GM23338 (cell line): ENCODE measurements around the gene DDB1. TPM values are rescaled to one million over a fixed set of nuclear protein-coding genes. Genes with fewer than 3 reads are reported as not detected.

Source experiments
- ATAC-seq: fragments of 200-7000 bp; cut with Tn5 transposase; 3 replicates; pipeline ENCODE4 v1.9.1; 2020
- DNase-seq: peaks from one replicate; pipeline ENCODE4 v3.0.0-alpha.2; 2015; ENCODE audit warnings: low spot score
- H2AFZ ChIP-seq: fragments of 200-600 bp; sonication (generic); 2 replicates; pipeline ENCODE4 v1.8.0; 2016; ENCODE audit warnings: antibody characterized with exemption, mild to moderate bottlenecking, moderate library complexity
- H3F3A ChIP-seq: fragments of 200-600 bp; sonication (generic); replicated peaks from 2 replicates; pipeline ENCODE4 v1.8.0; 2017; ENCODE audit warnings: antibody characterized with exemption, mixed run types, low read depth
- H3K27ac ChIP-seq: fragments of 200-600 bp; sonication (generic); 2 replicates; pipeline ENCODE4 v1.6.1; 2016; ENCODE audit warnings: low read depth
- H3K27me3 ChIP-seq: fragments of 200-600 bp; sonication (generic); 2 replicates; pipeline ENCODE4 v1.8.0; 2016; ENCODE audit warnings: mild to moderate bottlenecking, mixed run types, moderate library complexity; ENCODE audit not compliant: insufficient read depth
- H3K36me3 ChIP-seq: fragments of 200-600 bp; sonication (generic); 2 replicates; pipeline ENCODE4 v1.8.0; 2016; ENCODE audit warnings: mild to moderate bottlenecking; ENCODE audit not compliant: insufficient read depth
- H3K4me1 ChIP-seq: fragments of 200-600 bp; sonication (generic); 2 replicates; pipeline ENCODE4 v1.8.0; 2016; ENCODE audit warnings: mild to moderate bottlenecking, moderate library complexity; ENCODE audit not compliant: insufficient read depth
- H3K4me2 ChIP-seq: fragments of 200-600 bp; sonication (generic); 2 replicates; pipeline ENCODE4 v1.7.1; 2017; ENCODE audit warnings: mixed run types
- H3K4me3 ChIP-seq: fragments of 200-600 bp; sonication (generic); 2 replicates; pipeline ENCODE4 v1.6.1; 2016; ENCODE audit warnings: mixed run types
- H3K79me2 ChIP-seq: fragments of 200-600 bp; sonication (generic); replicated peaks from 2 replicates; pipeline ENCODE4 v1.8.0; 2017; ENCODE audit warnings: mild to moderate bottlenecking; ENCODE audit not compliant: insufficient read depth
- H3K9me2 ChIP-seq: fragments of 200-600 bp; sonication (generic); 2 replicates; pipeline ENCODE4 v1.8.0; 2017; ENCODE audit not compliant: insufficient read depth
- H4K20me1 ChIP-seq: fragments of 200-600 bp; sonication (generic); replicated peaks from 2 replicates; pipeline ENCODE4 v1.8.0; 2017; ENCODE audit warnings: mild to moderate bottlenecking; ENCODE audit not compliant: insufficient read depth
- H3K27ac Mint-ChIP-seq: 2 replicates; pipeline ENCODE4 v1.8.0; 2020; ENCODE audit warnings: inconsistent platforms, mild to moderate bottlenecking, moderate library complexity, mixed read lengths
- H3K27me3 Mint-ChIP-seq: 3 replicates; pipeline ENCODE4 v1.8.0; 2022; ENCODE audit warnings: low read depth, mild to moderate bottlenecking, moderate library complexity, mixed read lengths, inconsistent platforms; ENCODE audit not compliant: insufficient read depth, poor library complexity
- H3K36me3 Mint-ChIP-seq: 3 replicates; pipeline ENCODE4 v1.8.0; 2021; ENCODE audit warnings: low read depth, mild to moderate bottlenecking, inconsistent platforms, moderate library complexity, mixed read lengths
- H3K4me1 Mint-ChIP-seq: 3 replicates; pipeline ENCODE4 v1.8.0; 2020; ENCODE audit warnings: mild to moderate bottlenecking, inconsistent platforms, mixed read lengths
- H3K4me3 Mint-ChIP-seq: 3 replicates; pipeline ENCODE4 v1.8.0; 2021; ENCODE audit warnings: moderate library complexity, mild to moderate bottlenecking, inconsistent platforms, mixed read lengths
- H3K9me3 Mint-ChIP-seq: 3 replicates; pipeline ENCODE4 v1.8.0; 2020; ENCODE audit warnings: moderate library complexity, mild to moderate bottlenecking, inconsistent platforms, mixed read lengths
- CREB1 ChIP-seq: fragments of 250-450 bp; sonication (Bioruptor Pico); IDR thresholded peaks from 2 replicates; pipeline ENCODE4 v1.5.0; 2020; ENCODE audit warnings: low read depth, mild to moderate bottlenecking, moderate library complexity
- EZH2 ChIP-seq: fragments of 200-600 bp; sonication (generic); IDR thresholded peaks from one replicate; pipeline ENCODE4 v1.8.0; 2017; ENCODE audit warnings: antibody characterized with exemption, mild to moderate bottlenecking, low read depth; ENCODE audit not compliant: unreplicated experiment
- JUNB ChIP-seq: IDR thresholded peaks from one replicate; pipeline ENCODE4 v1.6.1; 2016; ENCODE audit warnings: antibody characterized with exemption; ENCODE audit not compliant: unreplicated experiment
- NANOG ChIP-seq: IDR thresholded peaks from 2 replicates; pipeline ENCODE4 v1.6.1; 2016; ENCODE audit warnings: antibody characterized with exemption, borderline replicate concordance
- POLR2AphosphoS5 ChIP-seq: IDR thresholded peaks from 2 replicates; pipeline ENCODE4 v1.6.1; 2016; ENCODE audit warnings: antibody characterized with exemption, low read depth
- REST ChIP-seq: IDR thresholded peaks from one replicate; pipeline ENCODE4 v1.6.1; 2018; ENCODE audit warnings: antibody characterized with exemption; ENCODE audit not compliant: unreplicated experiment
- STAT1 ChIP-seq: IDR thresholded peaks from one replicate; pipeline ENCODE4 v1.6.1; 2016; ENCODE audit warnings: antibody characterized with exemption; ENCODE audit not compliant: unreplicated experiment
- ZNF114 ChIP-seq: fragments of 250-450 bp; sonication (Bioruptor Pico); IDR thresholded peaks from 2 replicates; pipeline ENCODE4 v1.5.0; 2020; ENCODE audit warnings: mild to moderate bottlenecking, moderate library complexity
- ZNF331 ChIP-seq: fragments of 250-450 bp; sonication (Bioruptor Pico); IDR thresholded peaks from 2 replicates; pipeline ENCODE4 v1.5.0; 2020; ENCODE audit warnings: low read depth, mild to moderate bottlenecking, moderate library complexity
- ZNF462 ChIP-seq: fragments of 250-450 bp; sonication (Bioruptor Pico); IDR thresholded peaks from 2 replicates; pipeline ENCODE4 v1.5.0; 2020; ENCODE audit warnings: mild to moderate bottlenecking, moderate library complexity
- polyA plus RNA-seq: library from polyadenylated mRNA; unstranded; fragments of >200 nt; fragmentation: Nextera tagmentation; extraction: Ambion mirVana; gene quantifications from 2 replicates; pipeline ENCODE4 v1.2.1, GENCODE V29; 2016
- total RNA-seq: library from RNA; depleted of rRNA; stranded (reverse); fragments of >200 nt; shearing (Covaris generic); gene quantifications from 2 replicates; pipeline ENCODE4 v1.2.3, GENCODE V29; 2014
- TF ChIP-seq, protein P1 (sequence below), 2 experiments: fragments of 200-600 bp in 1 of 2; sonication (generic) in 1 of 2; conservative IDR thresholded peaks; 2 replicates each; pipeline versions ENCODE4 v1.5.1 to v1.6.1; 2016 to 2017; ENCODE audit warnings: antibody characterized with exemption in 2 of 2, low read depth in 2 of 2, mild to moderate bottlenecking in 2 of 2, moderate library complexity in 1 of 2
- TF ChIP-seq, protein P2 (sequence below): IDR thresholded peaks from 2 replicates; pipeline ENCODE4 v1.6.1; 2016; ENCODE audit warnings: antibody characterized with exemption

Gene DDB1
- total and polyA plus RNA-seq, 2 experiments from 2014 or later: 102 to 282 TPM

GRCh38 chr11:61275191-61275590, 57.7 kb downstream of the DDB1 start (continued):
- TF ChIP-seq ZNF462 (CRISPR knock-in tag): no peak

DNA sequence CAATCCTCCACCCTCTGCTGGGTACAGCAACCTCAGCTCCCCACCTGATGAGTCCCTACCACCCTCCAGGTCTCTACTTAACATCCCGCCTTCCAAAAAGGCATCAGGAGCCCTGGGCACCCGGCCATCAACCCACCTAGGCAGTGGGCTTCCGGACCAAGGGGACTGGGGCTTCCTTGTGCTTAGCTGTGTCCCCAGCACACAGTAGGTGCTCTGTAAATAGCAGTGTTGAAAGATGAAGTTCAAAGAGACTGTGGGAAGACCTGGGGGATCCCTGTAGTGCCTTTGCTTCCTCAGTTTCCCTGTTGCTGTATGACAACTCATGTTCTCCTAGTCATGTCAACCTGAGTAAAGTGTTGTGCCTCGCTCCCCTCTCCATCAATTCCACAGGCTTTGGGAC, 58.8 kb downstream of the DDB1 start:
- Histone ChIP-seq H4K20me1 (peaks cover 3% of the 10 kb centered on the region; the same call in 1 of the 2 replicates), H3K4me3 (no peak overlapping the region), H3K27ac (no peak overlapping the region), H3F3A (no peaks in the 10 kb centered on the region), H3K27me3 (no peaks in the 10 kb centered on the region), H2AFZ (no peak overlapping the region), H3K4me2 (no peak overlapping the region), H3K36me3 (peaks cover 5% of the 10 kb centered on the region; the same call in 1 of the 2 replicates), H3K79me2 (no peaks in the 10 kb centered on the region), H3K9me2 (no peaks in the 10 kb centered on the region), H3K4me1 (no peaks in the 10 kb centered on the region)
- DNase-seq: no peak
- peaks cover 5% of the 10 kb centered on the region for H3K27me3 Mint-ChIP-seq
- H3K27ac Mint-ChIP-seq: no peak overlapping the region
- no peaks in the 10 kb centered on the region for H3K9me3 Mint-ChIP-seq
- no peak overlapping the region for H3K4me3 Mint-ChIP-seq
- no peak for ATAC-seq
- peaks cover 19% of the 10 kb centered on the region; the same call in 2 of the 3 replicates for H3K36me3 Mint-ChIP-seq
- H3K4me1 Mint-ChIP-seq: peaks cover 8% of the 10 kb centered on the region
- TF ChIP-seq NANOG: no peak
- TF ChIP-seq, protein P1, sequence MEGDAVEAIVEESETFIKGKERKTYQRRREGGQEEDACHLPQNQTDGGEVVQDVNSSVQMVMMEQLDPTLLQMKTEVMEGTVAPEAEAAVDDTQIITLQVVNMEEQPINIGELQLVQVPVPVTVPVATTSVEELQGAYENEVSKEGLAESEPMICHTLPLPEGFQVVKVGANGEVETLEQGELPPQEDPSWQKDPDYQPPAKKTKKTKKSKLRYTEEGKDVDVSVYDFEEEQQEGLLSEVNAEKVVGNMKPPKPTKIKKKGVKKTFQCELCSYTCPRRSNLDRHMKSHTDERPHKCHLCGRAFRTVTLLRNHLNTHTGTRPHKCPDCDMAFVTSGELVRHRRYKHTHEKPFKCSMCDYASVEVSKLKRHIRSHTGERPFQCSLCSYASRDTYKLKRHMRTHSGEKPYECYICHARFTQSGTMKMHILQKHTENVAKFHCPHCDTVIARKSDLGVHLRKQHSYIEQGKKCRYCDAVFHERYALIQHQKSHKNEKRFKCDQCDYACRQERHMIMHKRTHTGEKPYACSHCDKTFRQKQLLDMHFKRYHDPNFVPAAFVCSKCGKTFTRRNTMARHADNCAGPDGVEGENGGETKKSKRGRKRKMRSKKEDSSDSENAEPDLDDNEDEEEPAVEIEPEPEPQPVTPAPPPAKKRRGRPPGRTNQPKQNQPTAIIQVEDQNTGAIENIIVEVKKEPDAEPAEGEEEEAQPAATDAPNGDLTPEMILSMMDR (conservative IDR thresholded peaks at IDR 0.05; ENCODE audit: low read depth in 2 of 2): no peak
- no peak for TF ChIP-seq STAT1
- no peak for TF ChIP-seq ZNF114
- TF ChIP-seq JUNB: no peak
- TF ChIP-seq EZH2: no peak
- no peak for TF ChIP-seq REST
- no peak for TF ChIP-seq POLR2AphosphoS5
- TF ChIP-seq ZNF331 (CRISPR knock-in tag): no peak
- TF ChIP-seq CREB1 (CRISPR knock-in tag): no peak
- TF ChIP-seq, protein P2, sequence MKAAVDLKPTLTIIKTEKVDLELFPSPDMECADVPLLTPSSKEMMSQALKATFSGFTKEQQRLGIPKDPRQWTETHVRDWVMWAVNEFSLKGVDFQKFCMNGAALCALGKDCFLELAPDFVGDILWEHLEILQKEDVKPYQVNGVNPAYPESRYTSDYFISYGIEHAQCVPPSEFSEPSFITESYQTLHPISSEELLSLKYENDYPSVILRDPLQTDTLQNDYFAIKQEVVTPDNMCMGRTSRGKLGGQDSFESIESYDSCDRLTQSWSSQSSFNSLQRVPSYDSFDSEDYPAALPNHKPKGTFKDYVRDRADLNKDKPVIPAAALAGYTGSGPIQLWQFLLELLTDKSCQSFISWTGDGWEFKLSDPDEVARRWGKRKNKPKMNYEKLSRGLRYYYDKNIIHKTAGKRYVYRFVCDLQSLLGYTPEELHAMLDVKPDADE: no peak
